Thyroid gland (tissue), 4 donors: ENCODE data around the gene TCL1B.

Experiments used
- CTCF ChIP-seq, 6 experiments: fragments of 200-600 bp in 3 of 6; fragments of 450-650 bp in 3 of 6; sonication (generic) in 3 of 6; IDR thresholded peaks; one replicate each; pipeline ENCODE4 v1.5.1; 2016 to 2019; ENCODE audit warnings: antibody characterized with exemption in 6 of 6, mild to moderate bottlenecking in 2 of 6, inconsistent platforms in 1 of 6, moderate library complexity in 1 of 6
- POLR2A ChIP-seq, 2 donors: fragments of 450-650 bp; IDR thresholded peaks; one replicate each; pipeline ENCODE4 v1.6.1; 2017; ENCODE audit warnings: antibody characterized with exemption in 2 of 2, mild to moderate bottlenecking in 2 of 2, moderate library complexity in 1 of 2

- no peak for TF ChIP-seq CTCF (IDR thresholded peaks at IDR 0.05)
- TF ChIP-seq POLR2A (IDR thresholded peaks at IDR 0.05), result no peak
These were observed 22.2 kb upstream of the TCL1B start for GRCh38 chr14:95664066-95664465.
